ENCODE data around the gene EXOC6B.

Gene EXOC6B

GRCh38 chr2:72828840-72829507, 3.1 kb upstream of the EXOC6B start:
- no peak for DNase-seq (ENCODE audit: low spot score)

GRCh38 chr2:72827966-72828646, 2.3 kb upstream of the EXOC6B start:
- no peak for DNase-seq (ENCODE audit: low spot score)

GRCh38 chr2:72827487-72827886, 1.7 kb upstream of the EXOC6B start:
- no peak for DNase-seq (ENCODE audit: low spot score)

- DNase-seq (ENCODE audit: low spot score): no peak
Measured at GRCh38 chr2:72826156-72826477, 284 bp upstream of the EXOC6B start.

GRCh38 chr2:72824224-72824842, 1.5 kb downstream of the EXOC6B start:
- DNase-seq (ENCODE audit: low spot score): no peak

- no peak for DNase-seq (ENCODE audit: low spot score)
Measured at GRCh38 chr2:72822794-72823193, 3.0 kb downstream of the EXOC6B start.

GRCh38 chr2:72821983-72822382, 3.9 kb downstream of the EXOC6B start:
- DNase-seq (ENCODE audit: low spot score): no peak

- no peak for DNase-seq (ENCODE audit: low spot score)
Measured at GRCh38 chr2:72821118-72821517, 4.7 kb downstream of the EXOC6B start.

- DNase-seq (ENCODE audit: low spot score): no peak
Measured at GRCh38 chr2:72819501-72819900, 6.3 kb downstream of the EXOC6B start.

GRCh38 chr2:72815655-72816278, 10.1 kb downstream of the EXOC6B start:
- no peak for DNase-seq (ENCODE audit: low spot score)

GRCh38 chr2:72813841-72814240, 12.0 kb downstream of the EXOC6B start:
- DNase-seq (ENCODE audit: low spot score): no peak

GRCh38 chr2:72810165-72810564, 15.7 kb downstream of the EXOC6B start:
- DNase-seq (ENCODE audit: low spot score): no peak

- no peak for DNase-seq (ENCODE audit: low spot score)
Measured at GRCh38 chr2:72809095-72809494, 16.7 kb downstream of the EXOC6B start.

- no peak for DNase-seq (ENCODE audit: low spot score)
Measured at GRCh38 chr2:72806280-72806945, 19.4 kb downstream of the EXOC6B start.

- DNase-seq (ENCODE audit: low spot score): no peak
Measured at GRCh38 chr2:72803626-72804320, 22.1 kb downstream of the EXOC6B start.

GRCh38 chr2:72803151-72803550, 22.7 kb downstream of the EXOC6B start:
- DNase-seq (ENCODE audit: low spot score): no peak

GRCh38 chr2:72800492-72800891, 25.3 kb downstream of the EXOC6B start:
- DNase-seq (ENCODE audit: low spot score): no peak

GRCh38 chr2:72797740-72798139, 28.1 kb downstream of the EXOC6B start:
- no peak for DNase-seq (ENCODE audit: low spot score)

- no peak for DNase-seq (ENCODE audit: low spot score)
Measured at GRCh38 chr2:72796766-72797165, 29.1 kb downstream of the EXOC6B start.

- DNase-seq (ENCODE audit: low spot score): no peak
Measured at GRCh38 chr2:72794572-72794971, 31.3 kb downstream of the EXOC6B start.

- DNase-seq (ENCODE audit: low spot score): no peak
Measured at GRCh38 chr2:72793798-72794440, 31.9 kb downstream of the EXOC6B start.
